PC-9 (cell line): ENCODE results near the gene LRRC26.

Source experiments
- CTCF ChIP-seq: fragments of 200-600 bp; sonication (generic); conservative IDR thresholded peaks from 2 replicates; pipeline ENCODE4 v1.6.1; 2017; ENCODE audit warnings: mixed run types, antibody characterized with exemption, mild to moderate bottlenecking, moderate library complexity
- EZH2 ChIP-seq: fragments of 200-600 bp; sonication (generic); IDR thresholded peaks from 2 replicates; pipeline ENCODE4 v1.8.0; 2017; ENCODE audit warnings: antibody characterized with exemption, low read depth

GRCh38 chr9:137168904-137169856 is 671 bp downstream of the LRRC26 start:
- TF ChIP-seq CTCF (no peak), EZH2 (no peak)
